Measurements from ENCODE around the gene LPP.

DNA sequence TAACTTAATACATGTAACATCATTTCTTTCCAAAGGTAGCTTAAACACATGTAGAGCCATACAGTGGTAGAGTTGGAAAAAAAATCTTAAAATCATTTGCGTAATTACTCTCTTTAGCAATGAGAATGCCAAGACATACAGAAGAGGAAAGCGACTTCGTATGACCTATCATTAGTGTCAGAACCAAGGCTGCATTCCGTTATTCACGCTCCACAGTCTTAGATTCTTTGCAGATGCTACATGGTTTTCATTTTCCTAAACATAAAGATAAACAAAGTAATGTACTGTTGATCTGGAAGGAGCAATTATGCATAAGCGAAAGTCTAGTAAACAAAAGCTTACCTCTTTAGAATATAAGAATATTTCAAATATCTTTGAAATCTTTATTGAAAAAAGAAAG lies 607.5 kb downstream of the LPP start:
- TF ChIP-seq FOS (IDR thresholded peaks at IDR 0.05; ENCODE audit: low read depth, low read length), result no peak
- TF ChIP-seq, protein P1, sequence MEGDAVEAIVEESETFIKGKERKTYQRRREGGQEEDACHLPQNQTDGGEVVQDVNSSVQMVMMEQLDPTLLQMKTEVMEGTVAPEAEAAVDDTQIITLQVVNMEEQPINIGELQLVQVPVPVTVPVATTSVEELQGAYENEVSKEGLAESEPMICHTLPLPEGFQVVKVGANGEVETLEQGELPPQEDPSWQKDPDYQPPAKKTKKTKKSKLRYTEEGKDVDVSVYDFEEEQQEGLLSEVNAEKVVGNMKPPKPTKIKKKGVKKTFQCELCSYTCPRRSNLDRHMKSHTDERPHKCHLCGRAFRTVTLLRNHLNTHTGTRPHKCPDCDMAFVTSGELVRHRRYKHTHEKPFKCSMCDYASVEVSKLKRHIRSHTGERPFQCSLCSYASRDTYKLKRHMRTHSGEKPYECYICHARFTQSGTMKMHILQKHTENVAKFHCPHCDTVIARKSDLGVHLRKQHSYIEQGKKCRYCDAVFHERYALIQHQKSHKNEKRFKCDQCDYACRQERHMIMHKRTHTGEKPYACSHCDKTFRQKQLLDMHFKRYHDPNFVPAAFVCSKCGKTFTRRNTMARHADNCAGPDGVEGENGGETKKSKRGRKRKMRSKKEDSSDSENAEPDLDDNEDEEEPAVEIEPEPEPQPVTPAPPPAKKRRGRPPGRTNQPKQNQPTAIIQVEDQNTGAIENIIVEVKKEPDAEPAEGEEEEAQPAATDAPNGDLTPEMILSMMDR (conservative IDR thresholded peaks at IDR 0.05; ENCODE audit: low read depth, low read length), result no peak
- no peak for TF ChIP-seq CEBPB (IDR thresholded peaks at IDR 0.05; ENCODE audit: low read depth, low read length)
- no peak for TF ChIP-seq RCOR1 (IDR thresholded peaks at IDR 0.05; ENCODE audit: insufficient replicate concordance, low read length)
